Activated T-helper 2 cell treated with anti-CD3 and anti-CD28 coated beads, Interferon-gamma antibody, Interleukin-2, Interleukin-4, amounts not matched to agents 10 μg/mL and 5 μg/mL and 100 μg/mL, durations not matched to agents 14 hours and 24 hours and 36 hours (primary cell): ENCODE measurements around the gene AIG1. TPM values are rescaled to one million over a fixed set of nuclear protein-coding genes. Genes with fewer than 3 reads are reported as not detected.

Experiments used
- DNase-seq: peaks from one replicate; pipeline ENCODE4 v3.0.0; 2021; ENCODE audit warnings: low spot score
- H3K27ac Mint-ChIP-seq: one replicate; pipeline ENCODE4 v1.8.0; 2021; ENCODE audit warnings: mixed read lengths
- H3K27me3 Mint-ChIP-seq: one replicate; pipeline ENCODE4 v1.8.0; 2021; ENCODE audit warnings: low read depth, mixed read lengths
- H3K36me3 Mint-ChIP-seq: one replicate; pipeline ENCODE4 v1.8.0; 2021; ENCODE audit warnings: low read depth, mixed read lengths
- H3K4me1 Mint-ChIP-seq: one replicate; pipeline ENCODE4 v1.8.0; 2021; ENCODE audit warnings: low read depth, mixed read lengths
- H3K4me3 Mint-ChIP-seq: one replicate; pipeline ENCODE4 v1.8.0; 2021; ENCODE audit warnings: low read depth, mild to moderate bottlenecking, moderate library complexity, mixed read lengths
- H3K9me3 Mint-ChIP-seq: one replicate; pipeline ENCODE4 v1.8.0; 2021; ENCODE audit warnings: mixed read lengths
- intact Hi-C: fragments of 100-400 bp; cut with micrococcal nuclease; formaldehyde crosslinking; loops from one replicate; pipeline ENCODE4 v1.15.1; 2023
- total RNA-seq: library from RNA; stranded (reverse); gene quantifications from 2 replicates; pipeline ENCODE4 v1.2.3, GENCODE V29; 2022

Gene AIG1
- total RNA-seq, 1 donor from 2014 or later = 2.4 TPM

GRCh38 chr6:143205131-143205535 lies 144.4 kb downstream of the AIG1 start:
- intact Hi-C loops = no loop called here
- H3K36me3 Mint-ChIP-seq = no peaks in the 10 kb centered on the region
- no peaks in the 10 kb centered on the region for H3K27me3 Mint-ChIP-seq
- H3K9me3 Mint-ChIP-seq = peaks cover 5% of the 10 kb centered on the region
- DNase-seq = no peak
- no peaks in the 10 kb centered on the region for H3K4me1 Mint-ChIP-seq
- H3K4me3 Mint-ChIP-seq = no peak overlapping the region
- no peak overlapping the region for H3K27ac Mint-ChIP-seq

- intact Hi-C loops = no loop called here
- H3K36me3 Mint-ChIP-seq = no peaks in the 10 kb centered on the region
- peaks cover 5% of the 10 kb centered on the region for H3K9me3 Mint-ChIP-seq
- no peaks in the 10 kb centered on the region for H3K27me3 Mint-ChIP-seq
- H3K27ac Mint-ChIP-seq = no peak overlapping the region
- no peak for DNase-seq
- no peak overlapping the region for H3K4me3 Mint-ChIP-seq
- no peaks in the 10 kb centered on the region for H3K4me1 Mint-ChIP-seq
Observed at GRCh38 chr6:143205585-143205984, 144.9 kb downstream of the AIG1 start.

- intact Hi-C loops = no loop called here
- H3K27ac Mint-ChIP-seq = no peak overlapping the region
- no peak overlapping the region for H3K4me3 Mint-ChIP-seq
- no peaks in the 10 kb centered on the region for H3K27me3 Mint-ChIP-seq
- H3K4me1 Mint-ChIP-seq = no peaks in the 10 kb centered on the region
- H3K9me3 Mint-ChIP-seq = peaks cover 5% of the 10 kb centered on the region
- H3K36me3 Mint-ChIP-seq = no peaks in the 10 kb centered on the region
- no peak for DNase-seq
Observed at GRCh38 chr6:143205991-143206390, 145.3 kb downstream of the AIG1 start.

GRCh38 chr6:143206550-143206949 lies 145.9 kb downstream of the AIG1 start:
- no peaks in the 10 kb centered on the region for H3K27me3 Mint-ChIP-seq
- no peaks in the 10 kb centered on the region for H3K4me1 Mint-ChIP-seq
- no peak for DNase-seq
- H3K27ac Mint-ChIP-seq = no peak overlapping the region
- intact Hi-C loops = no loop called here
- no peak overlapping the region for H3K4me3 Mint-ChIP-seq
- no peaks in the 10 kb centered on the region for H3K36me3 Mint-ChIP-seq
- peaks cover 5% of the 10 kb centered on the region for H3K9me3 Mint-ChIP-seq

GRCh38 chr6:143210420-143210819 lies 149.7 kb downstream of the AIG1 start:
- no peaks in the 10 kb centered on the region for H3K36me3 Mint-ChIP-seq
- H3K27me3 Mint-ChIP-seq = no peaks in the 10 kb centered on the region
- H3K9me3 Mint-ChIP-seq = no peaks in the 10 kb centered on the region
- intact Hi-C loops = no loop called here
- no peak overlapping the region for H3K4me3 Mint-ChIP-seq
- DNase-seq = no peak
- H3K27ac Mint-ChIP-seq = no peak overlapping the region
- H3K4me1 Mint-ChIP-seq = no peaks in the 10 kb centered on the region

GRCh38 chr6:143213859-143214376 lies 153.2 kb downstream of the AIG1 start:
- H3K9me3 Mint-ChIP-seq = no peaks in the 10 kb centered on the region
- H3K4me3 Mint-ChIP-seq = no peak overlapping the region
- intact Hi-C loops = no loop called here
- no peaks in the 10 kb centered on the region for H3K4me1 Mint-ChIP-seq
- no peaks in the 10 kb centered on the region for H3K27me3 Mint-ChIP-seq
- no peak overlapping the region for H3K27ac Mint-ChIP-seq
- no peak for DNase-seq
- H3K36me3 Mint-ChIP-seq = no peaks in the 10 kb centered on the region

GRCh38 chr6:143215363-143215762 lies 154.7 kb downstream of the AIG1 start:
- intact Hi-C loops = no loop called here
- Mint-ChIP-seq H3K36me3 (no peaks in the 10 kb centered on the region), H3K4me1 (no peaks in the 10 kb centered on the region), H3K27ac (no peak overlapping the region), H3K9me3 (no peaks in the 10 kb centered on the region), H3K27me3 (no peaks in the 10 kb centered on the region), H3K4me3 (no peak overlapping the region)
- DNase-seq = no peak

GRCh38 chr6:143215771-143216170 lies 155.1 kb downstream of the AIG1 start:
- H3K4me3 Mint-ChIP-seq = no peak overlapping the region
- H3K4me1 Mint-ChIP-seq = no peaks in the 10 kb centered on the region
- no peak for DNase-seq
- no peak overlapping the region for H3K27ac Mint-ChIP-seq
- no peaks in the 10 kb centered on the region for H3K27me3 Mint-ChIP-seq
- H3K9me3 Mint-ChIP-seq = no peaks in the 10 kb centered on the region
- intact Hi-C loops = no loop called here
- no peaks in the 10 kb centered on the region for H3K36me3 Mint-ChIP-seq

- H3K27ac Mint-ChIP-seq = no peak overlapping the region
- no peaks in the 10 kb centered on the region for H3K4me1 Mint-ChIP-seq
- no peak for DNase-seq
- no peaks in the 10 kb centered on the region for H3K27me3 Mint-ChIP-seq
- no peak overlapping the region for H3K4me3 Mint-ChIP-seq
- no peaks in the 10 kb centered on the region for H3K36me3 Mint-ChIP-seq
- intact Hi-C loops = no loop called here
- no peaks in the 10 kb centered on the region for H3K9me3 Mint-ChIP-seq
Observed at GRCh38 chr6:143218233-143218632, 157.5 kb downstream of the AIG1 start.

- Mint-ChIP-seq H3K36me3 (no peaks in the 10 kb centered on the region), H3K27ac (no peak overlapping the region), H3K4me3 (no peak overlapping the region), H3K4me1 (no peaks in the 10 kb centered on the region), H3K9me3 (no peaks in the 10 kb centered on the region), H3K27me3 (no peaks in the 10 kb centered on the region)
- no peak for DNase-seq
- intact Hi-C loops = no loop called here
Observed at GRCh38 chr6:143221698-143222097, 161.0 kb downstream of the AIG1 start.

GRCh38 chr6:143222310-143222709 lies 161.6 kb downstream of the AIG1 start:
- no peak overlapping the region for H3K27ac Mint-ChIP-seq
- no peaks in the 10 kb centered on the region for H3K27me3 Mint-ChIP-seq
- intact Hi-C loops = no loop called here
- no peaks in the 10 kb centered on the region for H3K36me3 Mint-ChIP-seq
- no peaks in the 10 kb centered on the region for H3K4me1 Mint-ChIP-seq
- H3K4me3 Mint-ChIP-seq = no peak overlapping the region
- H3K9me3 Mint-ChIP-seq = no peaks in the 10 kb centered on the region
- no peak for DNase-seq

GRCh38 chr6:143222801-143223231 lies 162.1 kb downstream of the AIG1 start:
- H3K9me3 Mint-ChIP-seq = no peaks in the 10 kb centered on the region
- no peak overlapping the region for H3K4me3 Mint-ChIP-seq
- no peaks in the 10 kb centered on the region for H3K36me3 Mint-ChIP-seq
- DNase-seq = no peak
- H3K27ac Mint-ChIP-seq = no peak overlapping the region
- H3K4me1 Mint-ChIP-seq = no peaks in the 10 kb centered on the region
- no peaks in the 10 kb centered on the region for H3K27me3 Mint-ChIP-seq
- intact Hi-C loops = no loop called here

GRCh38 chr6:143223895-143224294 lies 163.2 kb downstream of the AIG1 start:
- Mint-ChIP-seq H3K36me3 (no peaks in the 10 kb centered on the region), H3K9me3 (no peaks in the 10 kb centered on the region), H3K4me1 (no peaks in the 10 kb centered on the region), H3K27me3 (no peaks in the 10 kb centered on the region), H3K4me3 (no peak overlapping the region), H3K27ac (no peak overlapping the region)
- no peak for DNase-seq
- intact Hi-C loops = no loop called here

- Mint-ChIP-seq H3K4me3 (no peak overlapping the region), H3K9me3 (no peaks in the 10 kb centered on the region), H3K27ac (no peak overlapping the region), H3K4me1 (no peaks in the 10 kb centered on the region), H3K27me3 (no peaks in the 10 kb centered on the region), H3K36me3 (no peaks in the 10 kb centered on the region)
- intact Hi-C loops = no loop called here
- no peak for DNase-seq
Observed at GRCh38 chr6:143224516-143224915, 163.8 kb downstream of the AIG1 start.
